ENCODE measurements around the gene POLR1A. TPM values are rescaled to one million over a fixed set of nuclear protein-coding genes. Genes with fewer than 3 reads are reported as not detected.

Gene POLR1A
- total RNA-seq, 2 donors from 2014 or later = 19.0 to 38.2 TPM

- no peaks in the 10 kb centered on the region for H3K27me3 ChIP-seq (replicated peaks; ENCODE audit: insufficient read depth)
- peaks cover 12 to 14% of the 10 kb centered on the region in 2 donors for H3K4me1 ChIP-seq (ENCODE audit: control insufficient read depth in 1 of 2, low read depth in 2 of 2)
- TF ChIP-seq CTCF (IDR thresholded peaks at IDR 0.05) = no peak
- ATAC-seq (ENCODE audit: insufficient number of reproducible peaks, low FRiP score, low read depth) (no peak), DNase-seq (ENCODE audit: low spot score) (no peak)
- H3K36me3 ChIP-seq = peaks cover 62% of the 10 kb centered on the region
- H3K27ac ChIP-seq = no peak overlapping the region
- H3K4me3 ChIP-seq = no peak overlapping the region
- no peaks in the 10 kb centered on the region for H3K9me3 ChIP-seq
Measured at GRCh38 chr2:86031606-86032005, 74.1 kb downstream of the POLR1A start.

GRCh38 chr2:86031151-86031550, 74.5 kb downstream of the POLR1A start:
- ATAC-seq (ENCODE audit: insufficient number of reproducible peaks, low FRiP score, low read depth) = no peak
- H3K27me3 ChIP-seq (replicated peaks; ENCODE audit: insufficient read depth) = no peaks in the 10 kb centered on the region
- no peak for DNase-seq (ENCODE audit: low spot score)
- H3K9me3 ChIP-seq = no peaks in the 10 kb centered on the region
- no peak overlapping the region for H3K27ac ChIP-seq
- peaks cover 7 to 9% of the 10 kb centered on the region in 2 donors for H3K4me1 ChIP-seq (ENCODE audit: control insufficient read depth in 1 of 2, low read depth in 2 of 2)
- H3K36me3 ChIP-seq = peaks cover 66% of the 10 kb centered on the region
- TF ChIP-seq CTCF (IDR thresholded peaks at IDR 0.05) = no peak
- H3K4me3 ChIP-seq = no peak overlapping the region

GRCh38 chr2:86029873-86030272, 75.8 kb downstream of the POLR1A start:
- no peaks in the 10 kb centered on the region for H3K27me3 ChIP-seq (replicated peaks; ENCODE audit: insufficient read depth)
- DNase-seq (ENCODE audit: low spot score) = no peak
- no peak for ATAC-seq (ENCODE audit: insufficient number of reproducible peaks, low FRiP score, low read depth)
- no peaks in the 10 kb centered on the region for H3K4me1 ChIP-seq (ENCODE audit: control insufficient read depth in 1 of 2, low read depth in 2 of 2)
- H3K36me3 ChIP-seq = peaks cover 70% of the 10 kb centered on the region
- no peak overlapping the region for H3K4me3 ChIP-seq
- no peaks in the 10 kb centered on the region for H3K9me3 ChIP-seq
- no peak overlapping the region for H3K27ac ChIP-seq
- TF ChIP-seq CTCF (IDR thresholded peaks at IDR 0.05) = no peak

- no peaks in the 10 kb centered on the region for H3K9me3 ChIP-seq
- ATAC-seq (ENCODE audit: insufficient number of reproducible peaks, low FRiP score, low read depth) (no peak), DNase-seq (ENCODE audit: low spot score) (no peak)
- no peaks in the 10 kb centered on the region for H3K27me3 ChIP-seq (replicated peaks; ENCODE audit: insufficient read depth)
- H3K4me3 ChIP-seq = no peak overlapping the region
- no peaks in the 10 kb centered on the region for H3K4me1 ChIP-seq (ENCODE audit: control insufficient read depth in 1 of 2, low read depth in 2 of 2)
- H3K27ac ChIP-seq = no peak overlapping the region
- H3K36me3 ChIP-seq = peaks cover 68% of the 10 kb centered on the region
- TF ChIP-seq CTCF (IDR thresholded peaks at IDR 0.05) = no peak
Measured at GRCh38 chr2:86028766-86029381, 76.8 kb downstream of the POLR1A start.

- Histone ChIP-seq H3K27ac (no peak overlapping the region), H3K4me1 (ENCODE audit: control insufficient read depth in 1 of 2, low read depth in 2 of 2) (peaks cover 0 to under 1% of the 10 kb centered on the region in 2 donors), H3K9me3 (no peaks in the 10 kb centered on the region), H3K27me3 (replicated peaks; ENCODE audit: insufficient read depth) (no peaks in the 10 kb centered on the region), H3K4me3 (no peak overlapping the region), H3K36me3 (peaks cover 60% of the 10 kb centered on the region)
- no peak for ATAC-seq (ENCODE audit: insufficient number of reproducible peaks, low FRiP score, low read depth)
- DNase-seq (ENCODE audit: low spot score) = no peak
- no peak for TF ChIP-seq CTCF (IDR thresholded peaks at IDR 0.05)
Measured at GRCh38 chr2:86027922-86028765, 77.5 kb downstream of the POLR1A start.
